Mesodermal cell (in vitro differentiated cells): ENCODE data around the gene FLCN.

Source experiments
- H3K27ac ChIP-seq: 2 replicates; pipeline ENCODE4 v1.7.0; 2013; ENCODE audit warnings: mild to moderate bottlenecking, low read depth, low read length, moderate library complexity; ENCODE audit not compliant: severe bottlenecking
- H3K36me3 ChIP-seq: 2 replicates; pipeline ENCODE4 v1.7.1; 2013; ENCODE audit warnings: mild to moderate bottlenecking, low read length, moderate library complexity; ENCODE audit not compliant: control insufficient read depth, insufficient read depth
- H3K4me1 ChIP-seq: one replicate; pipeline ENCODE4 v1.7.1; 2013; ENCODE audit warnings: mild to moderate bottlenecking, low read length; ENCODE audit not compliant: insufficient read depth, control insufficient read depth, poor library complexity, severe bottlenecking
- H3K4me3 ChIP-seq: 2 replicates; pipeline ENCODE4 v1.7.0; 2013; ENCODE audit warnings: low read length, control low read depth, mild to moderate bottlenecking; ENCODE audit not compliant: insufficient read depth, poor library complexity, severe bottlenecking; ENCODE audit errors: extremely low read depth
- H3K9me3 ChIP-seq: 2 replicates; pipeline ENCODE4 v1.7.1; 2013; ENCODE audit warnings: mild to moderate bottlenecking, low read length, moderate library complexity; ENCODE audit not compliant: control insufficient read depth
- WGBS, 2 experiments: methylation state at CpG; one replicate each; pipeline ENCODE4 v1.1.5; 2013; ENCODE audit warnings: missing lambda C conversion rate in 2 of 2; ENCODE audit not compliant: insufficient coverage in 2 of 2; 5-methylcytosine and 5-hydroxymethylcytosine counted together

The FLCN gene

DNA sequence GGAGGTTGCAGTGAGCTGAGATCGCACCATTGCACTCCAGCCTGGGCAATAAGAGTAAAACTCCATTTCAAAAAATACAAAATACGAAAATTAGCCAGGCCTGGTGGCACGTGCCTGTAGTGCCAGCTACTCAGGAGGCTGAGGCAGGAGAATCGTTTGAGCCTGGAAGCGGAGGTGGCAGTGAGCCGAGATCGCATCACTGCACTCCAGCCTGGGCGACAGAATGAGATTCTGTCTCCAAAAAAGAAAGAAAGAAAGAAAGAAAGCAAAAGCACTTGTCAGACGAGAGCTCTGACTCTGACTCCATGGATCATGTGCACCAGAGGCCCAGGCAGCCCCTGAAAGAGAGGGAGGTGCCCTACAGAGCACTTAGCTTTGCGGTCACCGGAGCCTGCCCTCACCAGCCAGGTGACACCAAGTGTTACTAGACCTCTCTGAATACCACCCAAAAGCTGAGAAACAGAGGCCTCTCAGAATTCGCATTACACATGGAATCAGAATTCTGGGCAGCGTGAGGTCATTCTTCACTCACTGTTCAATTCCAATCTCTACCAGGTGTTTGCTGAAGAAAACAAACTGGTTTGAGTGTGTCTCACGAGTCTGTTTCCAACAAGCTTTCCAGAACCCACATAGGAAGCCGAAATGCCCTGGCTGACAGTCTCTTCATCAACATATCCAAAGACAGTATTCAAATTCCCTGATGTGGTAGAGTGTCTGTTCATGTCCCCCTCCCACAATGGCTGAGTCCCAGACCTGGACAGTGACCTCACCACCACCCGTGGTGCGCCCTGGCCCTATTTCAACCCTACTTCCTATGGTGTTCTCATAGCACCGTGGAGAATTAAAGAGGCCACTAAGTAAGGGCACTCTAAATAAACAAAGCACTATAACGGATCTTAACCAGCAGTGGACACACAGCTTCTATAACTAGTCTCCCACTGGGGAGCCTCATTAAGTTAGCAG is 1.5 kb downstream of the FLCN start:
- Histone ChIP-seq H3K36me3 (peaks cover 23% of the 10 kb centered on the region), H3K27ac (no peak overlapping the region), H3K4me1 (no peaks in the 10 kb centered on the region), H3K9me3 (no peaks in the 10 kb centered on the region), H3K4me3 (peak overlapping the region; percentile 99)
- WGBS, 2 experiments: 80 to 91% methylated on average over 13 to 14 of the region's 19 CpGs

GRCh38 chr17:17232303-17232621 is 4.7 kb downstream of the FLCN start:
- Histone ChIP-seq H3K4me3 (no peak overlapping the region), H3K9me3 (no peaks in the 10 kb centered on the region), H3K36me3 (peaks cover 54% of the 10 kb centered on the region), H3K27ac (no peak overlapping the region), H3K4me1 (no peaks in the 10 kb centered on the region)
- 90 to 98% methylated on average over 9 of the region's 11 CpGs for WGBS, 2 experiments

DNA sequence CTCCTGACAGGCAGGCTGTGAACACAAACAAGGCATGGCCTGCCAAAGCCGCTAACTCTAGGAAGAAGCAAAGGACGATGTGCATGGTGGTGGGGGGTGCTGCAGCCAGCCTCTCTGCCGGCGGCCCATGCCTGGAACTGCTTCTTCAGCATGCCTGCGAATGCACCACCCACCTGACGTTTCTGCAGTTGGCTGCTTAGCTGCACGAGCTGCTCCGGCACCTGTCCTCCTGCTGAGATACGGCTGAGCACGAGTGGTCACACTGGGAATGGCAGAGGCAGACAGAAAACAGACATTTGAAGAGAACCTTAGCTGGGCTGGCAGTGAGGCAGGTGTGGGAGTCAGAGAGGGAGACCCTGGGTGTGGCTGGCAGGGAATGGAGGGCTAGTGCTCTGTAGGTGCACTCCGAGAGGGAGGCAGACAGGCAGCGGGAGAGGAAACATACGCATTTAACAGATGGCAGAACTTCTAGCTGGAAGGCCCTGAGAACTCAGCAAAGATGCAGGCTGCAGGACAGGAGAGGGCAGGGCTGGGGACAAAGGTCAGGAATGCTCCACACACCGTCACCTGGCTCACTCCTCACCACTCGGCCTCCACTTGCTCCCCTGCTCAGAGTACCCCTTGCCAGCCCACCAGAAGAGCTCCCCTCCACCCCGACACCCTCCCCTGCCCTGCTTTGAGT is 5.2 kb downstream of the FLCN start:
- no peaks in the 10 kb centered on the region for H3K4me1 ChIP-seq
- no peak overlapping the region for H3K27ac ChIP-seq
- WGBS, 2 experiments: 90 to 95% methylated on average over 15 of the region's 16 CpGs
- no peaks in the 10 kb centered on the region for H3K9me3 ChIP-seq
- no peak overlapping the region for H3K4me3 ChIP-seq
- H3K36me3 ChIP-seq: peaks cover 58% of the 10 kb centered on the region

GRCh38 chr17:17229416-17230384 is 7.3 kb downstream of the FLCN start:
- 92 to 93% methylated on average over 19 to 25 of the region's 26 CpGs for WGBS, 2 experiments
- H3K9me3 ChIP-seq: no peaks in the 10 kb centered on the region
- H3K4me3 ChIP-seq: no peak overlapping the region
- no peaks in the 10 kb centered on the region for H3K4me1 ChIP-seq
- no peak overlapping the region for H3K27ac ChIP-seq
- H3K36me3 ChIP-seq: peaks cover 78% of the 10 kb centered on the region

GRCh38 chr17:17228521-17229279 is 8.3 kb downstream of the FLCN start:
- H3K9me3 ChIP-seq: no peaks in the 10 kb centered on the region
- H3K4me3 ChIP-seq: no peak overlapping the region
- H3K4me1 ChIP-seq: no peaks in the 10 kb centered on the region
- 94 to 95% methylated on average over 10 to 17 of the region's 17 CpGs for WGBS, 2 experiments
- no peak overlapping the region for H3K27ac ChIP-seq
- H3K36me3 ChIP-seq: peaks cover 88% of the 10 kb centered on the region

DNA sequence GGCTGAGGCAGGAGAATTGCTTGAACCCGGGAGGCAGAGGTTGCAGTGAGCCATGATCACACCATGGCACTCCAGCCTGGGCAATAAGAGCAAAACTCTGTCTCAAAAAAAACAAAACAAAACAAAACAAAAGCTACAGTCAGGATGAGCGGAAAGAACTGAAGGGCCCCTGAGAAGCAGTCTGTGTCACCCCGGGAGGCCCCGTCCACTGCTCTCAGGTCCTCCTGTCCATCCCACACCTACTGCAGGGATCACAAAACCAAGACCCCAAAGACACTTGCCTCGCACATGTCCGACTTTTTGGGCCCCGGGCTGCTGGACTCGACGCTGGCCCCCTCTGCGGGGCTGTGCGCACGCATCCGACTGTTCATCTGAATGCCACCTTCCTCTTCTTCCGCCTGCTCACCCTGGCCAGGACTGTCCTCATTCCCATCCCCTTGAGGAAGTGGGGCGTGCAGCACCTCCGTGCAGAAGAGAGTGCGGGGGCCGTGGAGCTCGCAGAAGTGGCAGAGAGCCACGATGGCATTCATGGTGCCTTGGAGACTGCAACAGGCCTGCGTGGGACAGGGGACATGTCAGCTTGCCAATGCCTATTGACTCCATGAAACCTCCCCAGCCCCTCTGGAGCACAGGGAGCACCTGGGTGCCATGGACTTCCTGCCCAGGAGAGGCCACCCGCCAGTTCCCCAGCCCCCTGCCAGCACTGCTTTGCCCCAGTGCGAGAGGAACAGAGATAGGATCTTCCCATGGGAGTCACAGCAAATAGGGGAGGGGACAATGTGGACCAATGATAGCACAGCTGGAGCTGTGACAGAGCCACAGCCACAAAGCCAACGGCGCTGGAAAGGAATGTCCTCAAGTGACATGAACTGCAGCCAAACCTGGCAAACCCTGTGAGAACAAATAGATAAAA is 9.1 kb downstream of the FLCN start:
- WGBS, 2 experiments: 96 to 97% methylated on average over 22 to 25 of the region's 25 CpGs
- H3K36me3 ChIP-seq: peaks cover 92% of the 10 kb centered on the region
- no peaks in the 10 kb centered on the region for H3K9me3 ChIP-seq
- no peak overlapping the region for H3K4me3 ChIP-seq
- H3K27ac ChIP-seq: no peak overlapping the region
- H3K4me1 ChIP-seq: no peaks in the 10 kb centered on the region

DNA sequence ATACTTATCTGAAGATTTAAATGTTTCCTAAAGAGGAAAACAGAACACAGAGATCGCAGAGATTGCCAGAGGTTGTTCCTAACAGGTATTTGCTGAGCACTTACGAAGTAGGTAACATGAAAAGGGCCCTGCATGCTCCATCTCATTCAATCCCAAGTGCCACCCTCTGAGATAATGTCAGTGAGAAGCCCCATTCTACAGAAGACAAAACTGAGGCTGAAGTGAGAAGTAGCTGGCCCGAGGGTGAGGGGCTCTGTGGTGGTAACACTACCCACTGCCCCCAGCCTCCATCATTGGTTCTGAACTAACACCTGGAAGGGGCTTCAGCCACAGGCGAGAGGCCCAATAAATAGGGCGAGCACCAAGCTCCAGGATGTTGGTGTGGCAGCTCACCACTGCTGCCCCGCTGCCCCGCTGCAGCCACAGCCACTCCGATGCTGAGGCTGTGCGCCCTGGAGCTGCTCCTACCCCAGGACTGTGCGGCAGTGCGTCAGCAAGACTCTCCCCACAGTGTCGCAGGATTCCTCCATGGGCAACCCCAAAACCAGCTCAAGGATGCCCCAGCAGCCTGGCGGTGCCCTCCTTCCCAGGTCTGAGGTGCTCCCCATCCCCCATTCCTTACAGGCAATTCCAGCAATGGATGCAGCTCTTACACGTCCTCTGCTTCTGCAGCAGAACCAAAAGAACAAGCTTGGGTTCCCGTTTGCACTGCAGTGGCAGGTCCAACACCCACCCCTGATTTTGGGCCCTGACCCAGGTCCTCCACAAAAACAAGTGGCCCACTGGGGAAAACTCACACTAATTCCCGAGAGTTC is 10.3 kb downstream of the FLCN start:
- Histone ChIP-seq H3K4me3 (no peak overlapping the region), H3K9me3 (no peaks in the 10 kb centered on the region), H3K27ac (no peak overlapping the region), H3K36me3 (peaks cover 95% of the 10 kb centered on the region), H3K4me1 (no peaks in the 10 kb centered on the region)
- WGBS, 2 experiments: 97% methylated on average over 14 to 16 of the region's 16 CpGs

- H3K9me3 ChIP-seq: no peaks in the 10 kb centered on the region
- H3K27ac ChIP-seq: no peak overlapping the region
- no peaks in the 10 kb centered on the region for H3K4me1 ChIP-seq
- H3K36me3 ChIP-seq: peaks cover 95% of the 10 kb centered on the region
- no peak overlapping the region for H3K4me3 ChIP-seq
- 95% methylated on average over 9 of the region's 10 CpGs for WGBS, 2 experiments
Observed at GRCh38 chr17:17225901-17226300, 11.1 kb downstream of the FLCN start.

- Histone ChIP-seq H3K36me3 (peaks cover 91% of the 10 kb centered on the region), H3K27ac (no peak overlapping the region), H3K9me3 (no peaks in the 10 kb centered on the region), H3K4me3 (no peak overlapping the region), H3K4me1 (no peaks in the 10 kb centered on the region)
- 93 to 96% methylated on average over 8 of the region's 8 CpGs for WGBS, 2 experiments
Observed at GRCh38 chr17:17224137-17224536, 12.8 kb downstream of the FLCN start.
